Mammary epithelial cell (primary cell): Measurements from ENCODE around the gene HOXD3.

Experiments
- CTCF ChIP-seq, 2 donors: IDR thresholded peaks in 1 of 2; conservative IDR thresholded peaks in 1 of 2; 2 replicates each; pipeline ENCODE4 v1.5.1; 2011 to 2012; ENCODE audit warnings: inconsistent platforms in 2 of 2, low read length in 2 of 2, mild to moderate bottlenecking in 2 of 2, control low read depth in 1 of 2, low read depth in 1 of 2; ENCODE audit not compliant: insufficient read depth in 1 of 2; ENCODE audit errors: extremely low read depth in 1 of 2
- EZH2 ChIP-seq: IDR thresholded peaks from 2 replicates; pipeline ENCODE4 v1.6.1; 2012; ENCODE audit warnings: low read length, inconsistent platforms, borderline replicate concordance

GRCh38 chr2:176148751-176149421 lies 8.2 kb upstream of the HOXD3 start:
- TF ChIP-seq CTCF (conservative IDR thresholded peaks at IDR 0.05 in 1 of 2, IDR thresholded peaks at IDR 0.05 in 1 of 2; ENCODE audit: extremely low read depth in 1 of 2, insufficient read depth in 1 of 2, low read depth in 1 of 2, low read length in 2 of 2) (no peak), EZH2 (no peak)
